Measurements from ENCODE around the gene SEMA3F. TPM values are rescaled to one million over a fixed set of nuclear protein-coding genes. Genes with fewer than 3 reads are reported as not detected.

SEMA3F gene
- total RNA-seq, 1 experiment from 2014 or later, result 3.9 TPM

- H3K4me3 ChIP-seq (ENCODE audit: low read depth, low read length, poor library complexity, severe bottlenecking), result no peak overlapping the region
- intact Hi-C loops (cut with micrococcal nuclease; ENCODE audit: unreplicated experiment), result loop anchor here (2.0 kb wide), 1 partner anchor 32 kb away; no protein-coding TSS in a partner anchor
- no peaks in the 10 kb centered on the region for H3K36me3 ChIP-seq (ENCODE audit: insufficient read depth, low read length, poor library complexity, severe bottlenecking)
- ChIA-PET POLR2A (ENCODE audit: low non-redundant PET) (no interaction called here), CTCF (interaction anchor here (0.7 to 1.2 kb wide), 3 partner anchors 31 to 52 kb away, joined by 4 to 7 read pairs (median 5); partner anchors contain the start of gene GNAI2)
- peaks cover 20% of the 10 kb centered on the region for H3K27me3 ChIP-seq (replicated peaks; ENCODE audit: insufficient read depth, low read depth, low read length, poor library complexity)
- TF ChIP-seq, protein P1, sequence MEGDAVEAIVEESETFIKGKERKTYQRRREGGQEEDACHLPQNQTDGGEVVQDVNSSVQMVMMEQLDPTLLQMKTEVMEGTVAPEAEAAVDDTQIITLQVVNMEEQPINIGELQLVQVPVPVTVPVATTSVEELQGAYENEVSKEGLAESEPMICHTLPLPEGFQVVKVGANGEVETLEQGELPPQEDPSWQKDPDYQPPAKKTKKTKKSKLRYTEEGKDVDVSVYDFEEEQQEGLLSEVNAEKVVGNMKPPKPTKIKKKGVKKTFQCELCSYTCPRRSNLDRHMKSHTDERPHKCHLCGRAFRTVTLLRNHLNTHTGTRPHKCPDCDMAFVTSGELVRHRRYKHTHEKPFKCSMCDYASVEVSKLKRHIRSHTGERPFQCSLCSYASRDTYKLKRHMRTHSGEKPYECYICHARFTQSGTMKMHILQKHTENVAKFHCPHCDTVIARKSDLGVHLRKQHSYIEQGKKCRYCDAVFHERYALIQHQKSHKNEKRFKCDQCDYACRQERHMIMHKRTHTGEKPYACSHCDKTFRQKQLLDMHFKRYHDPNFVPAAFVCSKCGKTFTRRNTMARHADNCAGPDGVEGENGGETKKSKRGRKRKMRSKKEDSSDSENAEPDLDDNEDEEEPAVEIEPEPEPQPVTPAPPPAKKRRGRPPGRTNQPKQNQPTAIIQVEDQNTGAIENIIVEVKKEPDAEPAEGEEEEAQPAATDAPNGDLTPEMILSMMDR (conservative IDR thresholded peaks at IDR 0.05; ENCODE audit: low read depth, low read length), result no peak
- no peak for TF ChIP-seq EZH2 (IDR thresholded peaks at IDR 0.05; ENCODE audit: borderline replicate concordance, low read depth, low read length, poor library complexity, severe bottlenecking)
- BruUV-seq (replicated peaks), result no TSS peak
- no peak for DNase-seq (ENCODE audit: low spot score)
- H3K4me1 ChIP-seq (ENCODE audit: insufficient read depth, low read length, poor library complexity, severe bottlenecking), result no peaks in the 10 kb centered on the region
- no peak overlapping the region for H3K27ac ChIP-seq (ENCODE audit: low read depth, low read length, poor library complexity, severe bottlenecking)
- no peaks in the 10 kb centered on the region for H3K9me3 ChIP-seq (ENCODE audit: low read depth, low read length, poor library complexity, severe bottlenecking)
Measured at GRCh38 chr3:50194903-50195500, 39.9 kb downstream of the SEMA3F start.

GRCh38 chr3:50195501-50196252, 40.6 kb downstream of the SEMA3F start:
- intact Hi-C loops (cut with micrococcal nuclease; ENCODE audit: unreplicated experiment), result loop anchor here (2.0 kb wide), 1 partner anchor 31 kb away; no protein-coding TSS in a partner anchor
- TF ChIP-seq EZH2 (IDR thresholded peaks at IDR 0.05; ENCODE audit: borderline replicate concordance, low read depth, low read length, poor library complexity, severe bottlenecking), result no peak
- TF ChIP-seq, protein P1 (conservative IDR thresholded peaks at IDR 0.05; ENCODE audit: low read depth, low read length), result no peak
- H3K27ac ChIP-seq (ENCODE audit: low read depth, low read length, poor library complexity, severe bottlenecking), result no peak overlapping the region
- no peaks in the 10 kb centered on the region for H3K36me3 ChIP-seq (ENCODE audit: insufficient read depth, low read length, poor library complexity, severe bottlenecking)
- H3K27me3 ChIP-seq (replicated peaks; ENCODE audit: insufficient read depth, low read depth, low read length, poor library complexity), result peaks cover 20% of the 10 kb centered on the region
- ChIA-PET CTCF (interaction anchor here (1.0 to 1.2 kb wide), 2 partner anchors 51 to 70 kb away, joined by 4 read pairs; no protein-coding TSS in a partner anchor), POLR2A (ENCODE audit: low non-redundant PET) (no interaction called here)
- no peaks in the 10 kb centered on the region for H3K4me1 ChIP-seq (ENCODE audit: insufficient read depth, low read length, poor library complexity, severe bottlenecking)
- H3K4me3 ChIP-seq (ENCODE audit: low read depth, low read length, poor library complexity, severe bottlenecking), result no peak overlapping the region
- no peaks in the 10 kb centered on the region for H3K9me3 ChIP-seq (ENCODE audit: low read depth, low read length, poor library complexity, severe bottlenecking)
- DNase-seq (ENCODE audit: low spot score), result no peak
- BruUV-seq (replicated peaks), result no TSS peak

DNA sequence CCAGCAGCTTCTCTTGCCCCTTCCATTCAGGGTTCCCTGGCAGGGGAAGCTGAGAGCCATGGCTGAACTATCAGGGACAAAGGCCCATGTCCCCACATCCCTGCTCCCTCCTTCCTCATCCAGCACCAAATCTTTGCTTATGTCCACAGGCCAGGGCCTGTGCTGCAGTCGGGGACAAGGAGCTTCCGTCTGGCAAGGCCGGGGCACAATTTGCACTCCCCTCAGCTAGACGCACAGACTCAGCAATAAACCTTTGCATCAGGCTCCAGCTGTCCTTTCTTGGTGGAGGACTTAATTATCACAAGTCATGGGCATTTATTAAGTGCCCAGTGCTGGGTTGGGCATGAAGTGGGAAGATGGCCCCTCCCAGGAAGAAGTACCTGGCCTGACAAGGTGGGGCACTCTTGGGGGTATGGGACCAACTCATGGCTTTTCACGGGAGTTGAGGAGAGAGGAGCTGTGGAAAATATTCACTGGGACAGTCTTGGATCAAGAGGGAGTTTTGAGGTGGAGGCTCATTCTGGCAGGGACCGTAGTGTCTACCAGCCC, 41.2 kb downstream of the SEMA3F start:
- TF ChIP-seq EZH2 (IDR thresholded peaks at IDR 0.05; ENCODE audit: borderline replicate concordance, low read depth, low read length, poor library complexity, severe bottlenecking), result no peak
- H3K27me3 ChIP-seq (replicated peaks; ENCODE audit: insufficient read depth, low read depth, low read length, poor library complexity), result peaks cover 20% of the 10 kb centered on the region
- H3K4me1 ChIP-seq (ENCODE audit: insufficient read depth, low read length, poor library complexity, severe bottlenecking), result no peaks in the 10 kb centered on the region
- no peak overlapping the region for H3K4me3 ChIP-seq (ENCODE audit: low read depth, low read length, poor library complexity, severe bottlenecking)
- no peaks in the 10 kb centered on the region for H3K36me3 ChIP-seq (ENCODE audit: insufficient read depth, low read length, poor library complexity, severe bottlenecking)
- intact Hi-C loops (cut with micrococcal nuclease; ENCODE audit: unreplicated experiment), result no loop called here
- no TSS peak for BruUV-seq (replicated peaks)
- ChIA-PET POLR2A (ENCODE audit: low non-redundant PET) (no interaction called here), CTCF (interaction anchor here (1.0 kb wide), 1 partner anchor 71 kb away, joined by 4 read pairs; no protein-coding TSS in a partner anchor)
- no peak overlapping the region for H3K27ac ChIP-seq (ENCODE audit: low read depth, low read length, poor library complexity, severe bottlenecking)
- H3K9me3 ChIP-seq (ENCODE audit: low read depth, low read length, poor library complexity, severe bottlenecking), result no peaks in the 10 kb centered on the region
- no peak for DNase-seq (ENCODE audit: low spot score)

All from A673 (cell line).